T-helper 1 cell treated with Interleukin-12 subunit alpha and Interleukin-12 subunit beta and Interleukin-4 antibody, amounts not matched to agents 30 ng/mL and 1 ng/mL, for 36 hours (primary cell): ENCODE results near the gene MORN4. TPM values are rescaled to one million over a fixed set of nuclear protein-coding genes. Genes with fewer than 3 reads are reported as not detected.
"Not testable (repeated sequence)": the region's sequence is repeated elsewhere in the genome, so short reads cannot be mapped to it uniquely, and the experiment has no call there.

ENCODE experiments used
- intact Hi-C: fragments of 100-400 bp; cut with micrococcal nuclease; formaldehyde crosslinking; loops from one replicate; pipeline ENCODE4 v1.15.1; 2024
- total RNA-seq: library from RNA; stranded (reverse); gene quantifications from 2 replicates; pipeline ENCODE4 v1.2.3, GENCODE V29; 2022

Gene MORN4
- total RNA-seq, 1 donor from 2014 or later: 1.3 TPM

GRCh38 chr10:97599272-97599619 lies 34.1 kb downstream of the MORN4 start:
- intact Hi-C loops: no loop called here

- intact Hi-C loops: no loop called here
Observed at GRCh38 chr10:97598407-97599271, 34.7 kb downstream of the MORN4 start.

GRCh38 chr10:97597778-97598177 lies 35.5 kb downstream of the MORN4 start:
- intact Hi-C loops: no loop called here

GRCh38 chr10:97596101-97597082 lies 36.9 kb downstream of the MORN4 start:
- intact Hi-C loops: no loop called here

- intact Hi-C loops: no loop called here
Observed at GRCh38 chr10:97593421-97593820, 39.9 kb downstream of the MORN4 start.

- intact Hi-C loops: no loop called here
Observed at GRCh38 chr10:97590748-97591495, 42.4 kb downstream of the MORN4 start.

- intact Hi-C loops: no loop called here
Observed at GRCh38 chr10:97590082-97590747, 43.1 kb downstream of the MORN4 start.

GRCh38 chr10:97589479-97589878 lies 43.8 kb downstream of the MORN4 start, which contains the start of gene C10orf62:
TSS of gene C10orf62 (plus strand) at chr10:97589721. CDS start at chr10:97589898, 177 bp downstream.
- intact Hi-C loops: no loop called here

GRCh38 chr10:97587183-97587582 lies 46.1 kb downstream of the MORN4 start:
- intact Hi-C loops: no loop called here

- intact Hi-C loops: no loop called here
Observed at GRCh38 chr10:97585439-97585811, 47.9 kb downstream of the MORN4 start.

GRCh38 chr10:97584798-97585438 lies 48.4 kb downstream of the MORN4 start:
- intact Hi-C loops: no loop called here

- intact Hi-C loops: no loop called here
Observed at GRCh38 chr10:97584060-97584797, 49.1 kb downstream of the MORN4 start, which contains the start of gene HOGA1. TSS of gene HOGA1 (plus strand) at chr10:97584389. CDS start at chr10:97584704, 315 bp downstream.

- intact Hi-C loops: no loop called here
Observed at GRCh38 chr10:97583476-97583875, 49.8 kb downstream of the MORN4 start.

- intact Hi-C loops: no loop called here
Observed at GRCh38 chr10:97582169-97582568, 51.1 kb downstream of the MORN4 start.

GRCh38 chr10:97580421-97581367 lies 52.6 kb downstream of the MORN4 start:
- intact Hi-C loops: no loop called here

GRCh38 chr10:97578171-97578844 lies 55.0 kb downstream of the MORN4 start:
- intact Hi-C loops: no loop called here

- intact Hi-C loops: no loop called here
Observed at GRCh38 chr10:97577701-97578100, 55.6 kb downstream of the MORN4 start.

- intact Hi-C loops: not testable (repeated sequence)
Observed at GRCh38 chr10:97576487-97576886, 56.8 kb downstream of the MORN4 start.
